Stimulated activated CD4-positive, alpha-beta T cell treated with anti-CD3 and anti-CD28 coated beads, Interleukin-15, amount 100 ng/mL, for 48 hours (primary cell): Measurements from ENCODE around the gene EVL.

ENCODE experiments used
- DNase-seq, 2 donors: peaks; one replicate each; pipeline ENCODE4 v3.0.0-alpha.2; 2020; ENCODE audit warnings: low read depth in 2 of 2

EVL gene

DNA sequence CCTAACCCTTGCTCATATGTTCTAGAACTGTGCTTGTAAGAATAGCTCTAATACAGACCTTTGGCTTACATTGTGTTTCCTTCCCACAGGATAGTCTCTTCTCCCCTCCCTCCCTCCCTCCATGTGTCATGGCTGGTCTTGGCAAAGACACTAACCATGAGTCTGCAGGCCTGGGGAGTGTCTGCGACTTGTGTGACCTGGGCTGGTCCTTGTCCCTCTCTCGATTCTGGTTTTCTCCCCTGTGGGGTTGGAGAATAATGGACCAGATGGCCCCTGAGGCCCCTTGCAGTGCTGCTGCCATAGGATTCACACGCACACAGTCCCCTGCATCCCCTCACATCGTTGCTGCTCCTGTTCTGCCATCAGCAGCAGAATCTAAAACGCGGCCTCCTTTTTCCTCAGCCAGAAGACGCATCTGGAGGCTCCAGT, 64.0 kb downstream of the EVL start:
- DNase-seq, result no peak

- no peak for DNase-seq
These were observed 65.3 kb downstream of the EVL start for GRCh38 chr14:100130521-100130920.

- DNase-seq, result no peak
These were observed 66.0 kb downstream of the EVL start for GRCh38 chr14:100131181-100131580.

- DNase-seq, result no peak
These were observed 67.1 kb downstream of the EVL start for GRCh38 chr14:100132161-100132902.

- no peak for DNase-seq
These were observed 67.8 kb downstream of the EVL start for GRCh38 chr14:100132903-100133510.

DNA sequence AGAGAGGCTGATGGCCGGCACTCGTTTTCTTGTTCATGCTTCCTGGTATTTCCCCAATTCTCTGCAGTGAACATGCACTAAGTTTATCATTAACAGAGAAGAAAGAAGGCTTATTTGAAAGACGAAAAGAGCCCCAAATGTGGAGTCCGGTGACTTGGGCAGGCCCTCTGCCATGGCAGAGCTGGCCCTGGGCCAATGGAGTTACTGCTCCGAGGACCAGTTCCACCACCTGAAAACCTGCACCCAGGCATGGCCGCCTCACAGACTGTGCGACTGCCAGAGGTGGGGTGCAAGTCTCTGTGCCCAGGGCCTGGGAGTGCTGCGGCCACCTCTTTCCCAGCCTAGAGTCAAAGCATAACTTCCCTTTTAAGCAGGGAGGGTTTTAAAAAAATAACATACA, 69.4 kb downstream of the EVL start:
- DNase-seq, result no peak

- no peak for DNase-seq
These were observed 69.9 kb downstream of the EVL start for GRCh38 chr14:100135073-100135472.

DNA sequence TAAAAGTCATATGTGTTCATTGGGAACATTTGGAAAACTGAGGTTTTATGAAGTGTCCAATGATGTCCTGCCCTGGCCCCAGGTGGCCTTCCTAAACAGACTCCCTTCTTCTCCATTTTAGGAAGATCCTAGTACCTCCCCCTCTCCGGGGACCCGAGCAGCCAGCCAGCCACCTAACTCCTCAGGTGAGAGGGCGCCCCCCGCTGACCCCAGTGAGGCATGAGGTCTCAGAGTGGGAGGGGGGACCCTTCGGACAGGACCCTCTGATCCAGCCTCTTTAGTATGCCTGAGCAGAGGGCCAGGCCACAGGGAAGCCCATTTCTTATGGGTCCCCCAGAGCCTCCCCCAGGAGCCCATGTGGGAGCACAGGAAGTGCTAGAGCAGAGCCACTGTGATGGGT, 70.6 kb downstream of the EVL start:
- DNase-seq, result no peak

DNA sequence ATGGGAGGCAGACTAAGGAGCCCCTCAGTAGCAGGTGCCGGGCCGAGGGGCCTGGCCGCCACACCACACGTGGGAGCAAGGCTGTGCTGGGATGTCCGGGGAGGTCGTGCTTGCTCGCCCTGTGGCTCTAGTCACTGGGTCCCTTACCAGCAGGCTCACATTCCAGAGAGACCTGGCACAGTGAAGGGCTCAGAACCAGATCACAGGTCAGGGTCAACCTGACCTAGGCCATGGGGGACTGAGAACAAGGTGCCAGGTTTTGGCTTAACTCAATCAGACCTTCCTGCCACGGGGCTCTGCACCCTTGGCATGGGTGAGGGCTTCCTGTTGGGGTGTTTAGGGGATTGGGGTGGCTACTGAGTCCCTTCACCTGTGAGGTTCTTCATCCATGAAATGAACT, 72.0 kb downstream of the EVL start:
- no peak for DNase-seq

- no peak for DNase-seq
These were observed 73.0 kb downstream of the EVL start for GRCh38 chr14:100138082-100138787.

GRCh38 chr14:100138955-100139354, 73.7 kb downstream of the EVL start:
- DNase-seq, result no peak

DNA sequence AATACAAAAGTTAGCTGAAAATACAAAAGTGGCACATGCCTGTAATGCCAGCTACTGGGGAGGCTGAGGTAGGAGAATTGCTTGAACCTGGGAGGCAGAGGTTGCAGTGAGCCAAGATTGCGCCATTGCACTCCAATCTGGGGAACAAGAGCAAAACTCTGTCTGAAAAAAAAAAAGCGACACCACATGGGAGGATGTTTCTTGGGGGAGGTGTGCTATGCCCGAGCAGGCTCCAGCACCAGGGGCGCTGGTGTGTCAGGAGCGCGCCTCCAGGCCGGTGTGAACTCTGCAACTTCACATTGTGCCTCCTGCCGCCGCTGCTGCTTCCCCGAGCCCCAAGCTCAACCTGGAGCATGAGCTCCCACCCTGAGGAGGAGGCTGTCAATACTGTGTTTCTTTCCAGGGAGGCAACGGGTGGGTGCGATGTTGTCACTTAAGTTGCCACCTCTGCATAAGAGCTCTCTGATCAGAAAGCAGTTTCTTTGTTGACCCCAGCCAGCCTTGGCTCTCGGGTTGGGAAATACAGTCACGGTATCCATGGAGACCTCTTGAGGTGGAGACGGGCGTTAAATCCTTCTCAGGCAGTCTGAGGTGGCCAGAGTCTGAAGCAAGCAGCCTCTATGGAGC, 75.3 kb downstream of the EVL start:
- DNase-seq, result no peak

DNA sequence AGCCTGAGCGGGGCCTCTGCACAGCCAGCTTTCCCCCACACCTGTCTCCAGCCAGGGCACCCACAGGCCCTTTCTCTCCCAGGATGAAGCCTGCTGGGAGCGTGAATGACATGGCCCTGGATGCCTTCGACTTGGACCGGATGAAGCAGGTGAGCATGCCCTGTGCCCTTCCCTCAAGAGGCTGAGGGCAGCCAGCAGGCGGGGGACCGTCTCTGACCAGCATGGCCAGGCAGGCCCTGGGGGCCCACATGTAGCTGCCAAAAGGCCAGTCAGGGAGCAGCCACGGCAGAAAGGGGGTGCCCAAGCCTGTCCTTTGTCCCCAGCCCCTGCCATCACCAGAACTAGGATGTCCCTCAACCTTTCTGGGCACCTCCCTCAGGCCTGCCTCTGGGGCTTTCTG, 75.9 kb downstream of the EVL start:
- no peak for DNase-seq

DNA sequence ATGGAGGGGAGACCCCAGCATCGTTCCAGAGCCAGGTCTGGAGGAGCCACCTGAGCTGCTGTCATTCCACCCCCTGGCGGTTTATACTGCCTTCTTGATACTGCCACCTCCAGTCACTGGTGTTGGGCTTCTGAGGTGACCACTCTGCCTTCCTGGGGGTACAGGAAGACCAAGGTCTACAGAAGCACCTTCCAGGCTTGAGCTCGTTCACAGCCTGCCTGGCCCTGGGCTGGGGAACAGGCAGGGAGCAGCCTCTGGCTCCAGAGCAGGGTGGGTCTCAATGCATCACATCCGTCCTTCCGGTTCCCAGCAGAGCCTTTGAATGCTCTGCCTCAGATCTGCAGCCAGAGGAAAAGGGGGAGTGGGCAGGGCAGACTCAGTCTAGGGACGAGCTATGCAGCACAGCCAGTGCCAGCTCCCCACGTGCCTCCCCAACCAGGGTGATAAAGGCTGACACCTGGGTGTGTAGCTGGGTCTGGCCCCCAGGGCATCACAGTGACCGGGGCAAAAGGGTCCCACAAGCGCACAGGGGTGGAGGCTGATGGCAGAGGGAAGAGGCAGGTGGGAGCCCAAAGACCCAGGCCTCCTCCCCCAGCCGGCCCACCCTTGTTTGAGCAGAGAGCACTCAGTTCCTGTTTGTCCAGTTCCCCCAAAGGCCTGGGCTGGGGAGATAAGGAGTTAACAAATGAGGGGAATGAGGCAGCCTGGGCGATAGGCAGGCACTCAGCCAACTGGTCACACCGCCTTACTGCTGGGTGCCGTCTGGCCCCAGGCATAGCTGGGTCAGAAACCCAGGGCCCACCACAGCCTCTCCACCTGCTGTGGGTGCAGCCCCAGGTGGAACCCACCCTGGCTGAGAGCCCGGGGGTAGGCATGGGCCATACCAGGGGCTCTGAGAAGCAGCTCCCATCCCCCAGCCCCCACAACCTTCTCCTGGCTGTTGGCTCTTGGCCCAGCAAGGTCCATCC, 77.1 kb downstream of the EVL start:
- no peak for DNase-seq

- DNase-seq, result no peak
These were observed 78.3 kb downstream of the EVL start for GRCh38 chr14:100143523-100143922.

DNA sequence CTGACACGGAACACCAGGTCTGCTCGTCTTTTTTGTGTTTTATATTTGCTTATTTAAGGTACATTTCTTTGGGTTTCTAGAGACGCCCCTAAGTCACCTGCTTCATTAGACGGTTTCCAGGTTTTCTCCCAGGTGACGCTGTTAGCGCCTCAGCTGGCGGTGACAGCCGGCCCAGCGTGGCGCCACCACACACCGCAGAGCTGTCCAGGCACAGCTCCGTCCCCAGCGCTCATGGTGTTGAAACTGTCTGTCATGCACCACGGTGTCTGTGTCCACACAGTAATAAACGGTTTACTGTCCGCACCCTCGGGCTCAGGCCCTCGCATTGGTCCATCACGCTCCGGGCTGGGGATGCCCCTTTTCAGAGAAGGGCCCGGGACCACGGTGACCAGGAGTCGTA, 78.7 kb downstream of the EVL start:
- DNase-seq, result no peak

- DNase-seq, result no peak
These were observed 79.4 kb downstream of the EVL start for GRCh38 chr14:100144645-100144995.

- DNase-seq, result no peak
These were observed 79.9 kb downstream of the EVL start for GRCh38 chr14:100144996-100145646.

- no peak for DNase-seq
These were observed 80.7 kb downstream of the EVL start for GRCh38 chr14:100145682-100146464.

DNA sequence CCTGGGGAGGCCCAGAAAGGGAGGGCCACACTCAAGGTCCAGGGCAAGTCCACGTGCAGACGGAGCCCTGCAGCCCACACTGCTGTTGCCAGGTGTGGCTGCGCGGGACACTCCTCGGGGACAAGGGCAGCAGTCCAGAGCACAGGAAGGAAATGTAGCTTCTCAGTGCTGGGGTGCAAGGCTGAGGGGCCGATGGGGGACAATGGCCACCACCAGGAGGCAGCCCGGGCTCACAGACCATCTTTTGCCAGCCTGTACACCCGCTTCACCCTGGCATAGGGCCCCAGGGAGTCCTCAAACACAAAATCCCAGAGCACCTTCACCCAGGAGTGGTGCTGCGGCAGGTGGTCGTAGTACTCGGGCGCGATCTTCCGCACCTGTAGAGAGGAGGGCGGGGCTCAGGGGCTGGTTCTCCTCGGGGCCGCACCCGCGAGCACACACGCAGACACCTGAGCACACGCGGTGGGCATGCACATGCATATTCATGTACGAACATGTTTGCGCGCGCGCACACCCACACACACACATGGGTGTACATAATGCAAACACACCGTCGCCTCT, 81.4 kb downstream of the EVL start:
- DNase-seq, result no peak
